Measurements from ENCODE around the gene PGAP6. TPM values are rescaled to one million over a fixed set of nuclear protein-coding genes. Genes with fewer than 3 reads are reported as not detected.

Gene PGAP6
- total RNA-seq, 1 donor from 2014 or later, result 55.8 TPM

DNA sequence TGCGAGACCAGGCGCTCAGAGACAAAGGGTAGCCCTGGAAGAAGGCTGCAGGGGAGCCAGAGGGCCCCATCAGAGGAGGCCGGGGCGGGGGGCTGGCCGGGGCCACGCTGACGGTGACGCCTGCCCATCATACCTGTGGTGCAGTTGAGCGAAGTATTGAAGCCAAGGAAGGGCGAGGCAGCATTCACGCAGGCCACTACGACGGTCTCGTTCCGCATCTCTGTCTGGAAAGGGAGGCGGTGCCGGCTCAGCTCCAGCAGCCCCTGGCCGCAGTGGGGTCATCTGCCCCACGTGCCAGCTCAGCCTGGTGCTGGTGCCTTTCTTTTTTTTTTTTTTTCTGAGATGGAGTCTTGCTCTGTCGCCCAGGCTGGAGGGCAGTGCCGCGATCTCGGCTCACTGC, 6.6 kb downstream of the PGAP6 start:
- Histone ChIP-seq H3K9me3 (no peaks in the 10 kb centered on the region), H3K4me1 (peaks cover 24% of the 10 kb centered on the region), H3K36me3 (peaks cover 58% of the 10 kb centered on the region), H3K27ac (no peak overlapping the region), H3K27me3 (ENCODE audit: low read depth) (no peaks in the 10 kb centered on the region), H3K4me3 (no peak overlapping the region)
- TF ChIP-seq, protein P1, sequence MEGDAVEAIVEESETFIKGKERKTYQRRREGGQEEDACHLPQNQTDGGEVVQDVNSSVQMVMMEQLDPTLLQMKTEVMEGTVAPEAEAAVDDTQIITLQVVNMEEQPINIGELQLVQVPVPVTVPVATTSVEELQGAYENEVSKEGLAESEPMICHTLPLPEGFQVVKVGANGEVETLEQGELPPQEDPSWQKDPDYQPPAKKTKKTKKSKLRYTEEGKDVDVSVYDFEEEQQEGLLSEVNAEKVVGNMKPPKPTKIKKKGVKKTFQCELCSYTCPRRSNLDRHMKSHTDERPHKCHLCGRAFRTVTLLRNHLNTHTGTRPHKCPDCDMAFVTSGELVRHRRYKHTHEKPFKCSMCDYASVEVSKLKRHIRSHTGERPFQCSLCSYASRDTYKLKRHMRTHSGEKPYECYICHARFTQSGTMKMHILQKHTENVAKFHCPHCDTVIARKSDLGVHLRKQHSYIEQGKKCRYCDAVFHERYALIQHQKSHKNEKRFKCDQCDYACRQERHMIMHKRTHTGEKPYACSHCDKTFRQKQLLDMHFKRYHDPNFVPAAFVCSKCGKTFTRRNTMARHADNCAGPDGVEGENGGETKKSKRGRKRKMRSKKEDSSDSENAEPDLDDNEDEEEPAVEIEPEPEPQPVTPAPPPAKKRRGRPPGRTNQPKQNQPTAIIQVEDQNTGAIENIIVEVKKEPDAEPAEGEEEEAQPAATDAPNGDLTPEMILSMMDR (IDR thresholded peaks at IDR 0.05), result no peak
- no peak for DNase-seq
- no peak for ATAC-seq
- intact Hi-C loops (cut with DNase I), result no loop called here

DNA sequence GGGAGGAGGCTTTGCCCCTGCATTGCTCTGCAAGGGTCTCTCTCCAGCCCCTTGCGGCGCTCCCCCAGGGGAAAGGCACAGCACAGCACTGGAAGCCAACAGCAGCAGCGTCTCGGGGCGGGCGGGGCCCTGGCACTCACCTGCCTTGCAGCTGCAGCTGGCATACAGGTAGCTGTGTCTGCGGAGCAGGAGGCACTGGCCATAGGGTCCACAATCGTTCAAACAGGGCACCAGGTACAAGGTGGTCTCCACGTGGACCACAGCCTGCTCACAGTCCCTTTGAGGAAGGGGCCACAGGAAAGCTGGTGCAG, 7.2 kb downstream of the PGAP6 start:
- intact Hi-C loops (cut with DNase I), result no loop called here
- Histone ChIP-seq H3K9me3 (no peaks in the 10 kb centered on the region), H3K4me1 (peaks cover 24% of the 10 kb centered on the region), H3K4me3 (no peak overlapping the region), H3K27me3 (ENCODE audit: low read depth) (no peaks in the 10 kb centered on the region), H3K36me3 (peaks cover 58% of the 10 kb centered on the region), H3K27ac (no peak overlapping the region)
- ATAC-seq (no peak), DNase-seq (no peak)
- TF ChIP-seq, protein P1 (IDR thresholded peaks at IDR 0.05), result no peak

DNA sequence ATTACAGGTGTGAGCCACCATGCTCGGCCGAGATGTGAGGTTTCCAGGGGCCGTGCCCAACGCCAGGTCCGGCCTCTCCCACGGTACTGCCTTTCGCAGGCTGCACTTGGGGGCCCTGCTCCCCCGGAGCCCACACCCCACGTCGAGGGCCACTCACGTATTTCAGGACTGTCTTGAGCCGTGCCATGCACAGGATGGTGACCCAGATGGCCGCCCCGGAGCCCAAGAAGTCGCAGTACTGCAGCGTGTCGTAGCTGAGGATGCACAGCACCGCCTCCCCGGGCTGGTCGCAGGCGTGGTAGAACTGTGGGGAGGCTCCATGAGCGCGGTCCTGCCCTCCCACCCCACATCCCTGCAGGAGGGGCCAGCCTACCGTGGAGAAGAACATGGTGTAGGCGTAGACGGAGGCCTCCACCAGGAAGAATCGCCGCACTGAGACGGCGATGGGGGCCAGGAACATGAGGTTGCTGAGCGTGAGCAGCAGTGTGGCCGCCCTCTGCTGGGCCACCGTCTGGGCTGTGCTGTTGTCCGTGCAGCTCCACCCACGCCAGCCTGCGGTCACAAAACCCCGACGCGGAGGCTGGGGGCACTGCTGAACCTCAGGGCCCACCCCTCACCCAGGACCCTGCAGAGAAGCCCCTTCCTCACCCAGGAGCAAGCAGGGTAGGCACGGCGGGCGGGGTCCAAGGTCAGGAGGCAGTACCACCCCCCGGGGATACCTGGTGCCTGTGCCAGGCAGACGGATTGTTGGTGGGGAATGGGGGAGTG, 7.7 kb downstream of the PGAP6 start:
- no peak overlapping the region for H3K4me3 ChIP-seq
- no peak for DNase-seq
- H3K27me3 ChIP-seq (ENCODE audit: low read depth), result no peaks in the 10 kb centered on the region
- ATAC-seq, result no peak
- intact Hi-C loops (cut with DNase I), result no loop called here
- peaks cover 23% of the 10 kb centered on the region for H3K4me1 ChIP-seq
- H3K9me3 ChIP-seq, result no peaks in the 10 kb centered on the region
- H3K36me3 ChIP-seq, result peaks cover 60% of the 10 kb centered on the region
- TF ChIP-seq, protein P1 (IDR thresholded peaks at IDR 0.05), result no peak
- no peak overlapping the region for H3K27ac ChIP-seq

DNA sequence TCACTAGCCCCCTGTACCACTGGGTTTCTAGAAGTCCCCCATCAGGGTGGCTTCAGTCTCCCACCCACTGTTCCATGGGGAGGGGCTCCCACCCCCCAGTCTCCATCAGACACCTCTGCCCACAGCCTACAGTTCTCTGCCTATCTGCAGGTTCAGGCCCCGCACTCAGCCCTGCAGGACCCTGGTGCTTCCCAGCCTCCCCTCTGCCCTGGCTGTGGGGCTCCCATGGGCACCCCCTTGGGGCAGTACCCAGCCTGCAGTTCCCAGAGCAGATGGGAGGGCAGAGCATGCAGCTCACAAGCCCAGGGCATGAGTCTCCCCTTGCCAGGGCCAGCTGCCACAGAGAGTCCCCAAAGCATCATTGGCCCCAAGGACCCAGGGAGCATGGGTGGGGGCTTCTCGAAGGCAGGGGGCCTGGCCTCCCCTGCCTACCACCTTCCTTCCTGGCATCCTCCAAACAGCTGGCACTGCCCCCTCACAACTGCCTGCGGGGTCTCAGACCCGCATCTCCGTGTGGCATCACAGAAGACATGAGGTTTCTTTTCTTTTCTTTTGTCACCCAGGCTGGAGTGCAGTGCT, 8.7 kb downstream of the PGAP6 start:
- intact Hi-C loops (cut with DNase I), result no loop called here
- peaks cover 69% of the 10 kb centered on the region for H3K36me3 ChIP-seq
- H3K9me3 ChIP-seq, result no peaks in the 10 kb centered on the region
- DNase-seq (no peak), ATAC-seq (no peak)
- peaks cover 19% of the 10 kb centered on the region for H3K4me1 ChIP-seq
- TF ChIP-seq, protein P1 (IDR thresholded peaks at IDR 0.05), result no peak
- no peaks in the 10 kb centered on the region for H3K27me3 ChIP-seq (ENCODE audit: low read depth)
- H3K4me3 ChIP-seq, result no peak overlapping the region
- H3K27ac ChIP-seq, result no peak overlapping the region

DNA sequence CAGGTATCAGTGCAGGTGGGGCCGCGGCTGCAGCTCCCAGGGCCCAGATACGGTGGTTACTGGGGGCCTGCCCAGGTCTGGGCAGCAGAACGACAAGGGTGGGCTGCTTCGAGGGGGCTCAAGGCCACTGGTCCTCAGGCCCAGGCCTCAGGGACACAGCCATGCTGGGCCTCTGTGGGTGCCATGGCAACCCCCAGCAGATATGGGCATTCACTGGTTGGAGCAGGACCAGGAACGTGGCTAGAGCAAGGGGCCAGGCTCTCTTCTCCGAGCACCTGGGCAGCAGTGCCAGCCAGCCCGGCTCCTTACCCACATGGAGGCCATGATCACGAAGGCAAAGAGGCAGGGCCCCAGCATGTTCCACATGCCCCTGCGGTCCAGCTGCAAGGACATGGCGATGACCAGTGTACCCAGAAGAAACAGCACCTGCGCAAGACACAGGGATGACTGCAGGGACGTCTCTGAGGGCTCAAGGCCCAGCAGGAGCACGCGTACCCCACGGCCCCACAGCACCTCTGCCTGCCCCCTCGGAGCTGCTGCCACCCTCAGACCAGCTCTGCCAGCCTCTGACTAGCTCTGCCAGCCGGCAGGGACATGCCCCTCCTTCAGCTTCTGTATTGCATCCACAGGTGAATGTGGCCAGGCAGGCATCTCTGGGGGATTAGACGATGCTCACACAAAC, 9.3 kb downstream of the PGAP6 start:
- intact Hi-C loops (cut with DNase I), result no loop called here
- peaks cover 19% of the 10 kb centered on the region for H3K4me1 ChIP-seq
- no peaks in the 10 kb centered on the region for H3K27me3 ChIP-seq (ENCODE audit: low read depth)
- TF ChIP-seq, protein P1 (IDR thresholded peaks at IDR 0.05), result no peak
- no peaks in the 10 kb centered on the region for H3K9me3 ChIP-seq
- H3K4me3 ChIP-seq, result no peak overlapping the region
- ATAC-seq (no peak), DNase-seq (no peak)
- H3K27ac ChIP-seq, result no peak overlapping the region
- H3K36me3 ChIP-seq, result peaks cover 73% of the 10 kb centered on the region

All from lower lobe of right lung (tissue), 2 donors.